Brain microvascular endothelial cell (primary cell): Measurements from ENCODE around the gene CDH4.

ENCODE experiments used
- DNase-seq: peaks from one replicate; pipeline ENCODE4 v3.0.0-alpha.2; 2020
- H3K27ac ChIP-seq: fragments of 250-450 bp; sonication (Bioruptor Pico); 2 replicates; pipeline ENCODE4 v1.5.1; 2020; ENCODE audit warnings: mild to moderate bottlenecking, moderate library complexity
- H3K27me3 ChIP-seq: fragments of 250-450 bp; sonication (Bioruptor Pico); replicated peaks from 2 replicates; pipeline ENCODE4 v1.5.1; 2020; ENCODE audit warnings: mild to moderate bottlenecking
- H3K36me3 ChIP-seq: fragments of 250-450 bp; sonication (Bioruptor Pico); replicated peaks from 2 replicates; pipeline ENCODE4 v1.5.1; 2020; ENCODE audit warnings: mild to moderate bottlenecking
- H3K4me3 ChIP-seq: 2 replicates; pipeline ENCODE4 v1.5.1; 2011; ENCODE audit warnings: low read depth, mild to moderate bottlenecking, control low read depth, low read length, moderate library complexity
- CTCF ChIP-seq: IDR thresholded peaks from 2 replicates; pipeline ENCODE4 v1.5.1; 2011; ENCODE audit warnings: low read depth, mild to moderate bottlenecking, moderate library complexity, low read length, control low read depth, inconsistent platforms; ENCODE audit errors: missing control alignments
- in situ Hi-C: cut with HindIII; loops from 2 replicates; pipeline ENCODE4 v1.10.0; 2017; ENCODE audit warnings: low sequenced_read_pairs, low pct_ligation_motif_present

Gene CDH4

GRCh38 chr20:61788343-61788742 is 536.3 kb downstream of the CDH4 start:
- Histone ChIP-seq H3K27ac (no peak overlapping the region), H3K27me3 (no peaks in the 10 kb centered on the region), H3K36me3 (no peaks in the 10 kb centered on the region), H3K4me3 (no peak overlapping the region)
- no peak for DNase-seq
- TF ChIP-seq CTCF: no peak
- in situ Hi-C loops: no loop called here

- no peak for DNase-seq
- H3K27me3 ChIP-seq: no peaks in the 10 kb centered on the region
- no peak overlapping the region for H3K27ac ChIP-seq
- TF ChIP-seq CTCF: no peak
- in situ Hi-C loops: no loop called here
- no peaks in the 10 kb centered on the region for H3K36me3 ChIP-seq
- no peak overlapping the region for H3K4me3 ChIP-seq
Observed at GRCh38 chr20:61789329-61789728, 537.3 kb downstream of the CDH4 start.

GRCh38 chr20:61790116-61790827 is 538.2 kb downstream of the CDH4 start:
- TF ChIP-seq CTCF: no peak
- no peak for DNase-seq
- Histone ChIP-seq H3K27me3 (no peaks in the 10 kb centered on the region), H3K27ac (no peak overlapping the region), H3K36me3 (no peaks in the 10 kb centered on the region), H3K4me3 (no peak overlapping the region)
- in situ Hi-C loops: no loop called here

- H3K27me3 ChIP-seq: no peaks in the 10 kb centered on the region
- H3K27ac ChIP-seq: no peak overlapping the region
- no peak for TF ChIP-seq CTCF
- no peak for DNase-seq
- in situ Hi-C loops: no loop called here
- no peaks in the 10 kb centered on the region for H3K36me3 ChIP-seq
- H3K4me3 ChIP-seq: no peak overlapping the region
Observed at GRCh38 chr20:61791995-61792394, 539.9 kb downstream of the CDH4 start.

- no peak for DNase-seq
Observed at GRCh38 chr20:61795669-61796630, 543.9 kb downstream of the CDH4 start.

More at GRCh38 chr20:61795669-61796630, 543.9 kb downstream of the CDH4 start:
- Histone ChIP-seq H3K27me3 (no peaks in the 10 kb centered on the region), H3K27ac (no peak overlapping the region), H3K36me3 (no peaks in the 10 kb centered on the region), H3K4me3 (no peak overlapping the region)
- in situ Hi-C loops: no loop called here
- TF ChIP-seq CTCF: no peak
